Small intestine (tissue), 7 donors: ENCODE results near the gene CAMK2A. TPM values are rescaled to one million over a fixed set of nuclear protein-coding genes. Genes with fewer than 3 reads are reported as not detected.

Experiments
- DNase-seq, 2 donors: peaks; one replicate each; pipeline versions ENCODE4 v3.0.0 to v3.0.0-alpha.2; 2013
- FAIRE-seq: peaks from 2 replicates; lab custom pipeline; 2012; peaks lifted over from hg19 to GRCh38; lab: Jason Lieb, UNC
- H3K27ac ChIP-seq, 3 donors: one replicate each; pipeline ENCODE4 v1.5.1; 2013; ENCODE audit warnings: low read length in 2 of 3, mild to moderate bottlenecking in 2 of 3, control low read depth in 1 of 3, inconsistent platforms in 1 of 3, low read depth in 1 of 3, moderate library complexity in 1 of 3
- H3K27me3 ChIP-seq, 3 donors: one replicate each; pipeline ENCODE4 v1.6.1; 2013; ENCODE audit warnings: low read length in 3 of 3, inconsistent platforms in 1 of 3; ENCODE audit not compliant: control insufficient read depth in 3 of 3, insufficient read depth in 3 of 3
- H3K36me3 ChIP-seq, 3 donors: one replicate each; pipeline ENCODE4 v1.6.1; 2013; ENCODE audit warnings: low read length in 3 of 3, inconsistent platforms in 1 of 3, low read depth in 1 of 3, mild to moderate bottlenecking in 1 of 3, moderate library complexity in 1 of 3; ENCODE audit not compliant: control insufficient read depth in 3 of 3, insufficient read depth in 2 of 3
- H3K4me1 ChIP-seq, 3 donors: one replicate each; pipeline ENCODE4 v1.6.1; 2013; ENCODE audit warnings: low read length in 2 of 3, inconsistent platforms in 1 of 3, low read depth in 1 of 3, mild to moderate bottlenecking in 1 of 3, moderate library complexity in 1 of 3; ENCODE audit not compliant: control insufficient read depth in 3 of 3, insufficient read depth in 2 of 3
- H3K4me3 ChIP-seq, 3 donors: one replicate each; pipeline ENCODE4 v1.5.1; 2013; ENCODE audit warnings: low read length in 3 of 3, control low read depth in 1 of 3, inconsistent platforms in 1 of 3, low read depth in 1 of 3, mild to moderate bottlenecking in 1 of 3, moderate library complexity in 1 of 3
- H3K9me3 ChIP-seq, 2 donors: one replicate each; pipeline ENCODE4 v1.6.1; 2013; ENCODE audit warnings: low read depth in 1 of 2, low read length in 1 of 2; ENCODE audit not compliant: control insufficient read depth in 2 of 2, insufficient read depth in 1 of 2
- WGBS, 3 donors: extraction: QIAGEN DNeasy Blood & Tissue Kit; methylation state at CpG; one replicate each; pipeline ENCODE4 v1.1.7; 2013; 5-methylcytosine and 5-hydroxymethylcytosine counted together
- polyA plus RNA-seq, 4 donors: library from polyadenylated mRNA; stranded (reverse) in 3 of 4; unstranded in 1 of 4; fragments of 200-250 nt in 3 of 4; fragments of 120-200 nt in 1 of 4; gene quantifications; one replicate each; pipeline versions ENCODE4 v1.2.1 to v1.2.3, GENCODE V29; 2013
- donor health status: healthy with polysubstance abuse.
- donor health status: control.
- donor health status: control.
- donor health status: Bipolar disorder and iron deficiency.
- donor health status: healthy.

Gene CAMK2A
- polyA plus RNA-seq, 4 donors = 0.46 to 0.52 TPM; not detected in 2

DNA sequence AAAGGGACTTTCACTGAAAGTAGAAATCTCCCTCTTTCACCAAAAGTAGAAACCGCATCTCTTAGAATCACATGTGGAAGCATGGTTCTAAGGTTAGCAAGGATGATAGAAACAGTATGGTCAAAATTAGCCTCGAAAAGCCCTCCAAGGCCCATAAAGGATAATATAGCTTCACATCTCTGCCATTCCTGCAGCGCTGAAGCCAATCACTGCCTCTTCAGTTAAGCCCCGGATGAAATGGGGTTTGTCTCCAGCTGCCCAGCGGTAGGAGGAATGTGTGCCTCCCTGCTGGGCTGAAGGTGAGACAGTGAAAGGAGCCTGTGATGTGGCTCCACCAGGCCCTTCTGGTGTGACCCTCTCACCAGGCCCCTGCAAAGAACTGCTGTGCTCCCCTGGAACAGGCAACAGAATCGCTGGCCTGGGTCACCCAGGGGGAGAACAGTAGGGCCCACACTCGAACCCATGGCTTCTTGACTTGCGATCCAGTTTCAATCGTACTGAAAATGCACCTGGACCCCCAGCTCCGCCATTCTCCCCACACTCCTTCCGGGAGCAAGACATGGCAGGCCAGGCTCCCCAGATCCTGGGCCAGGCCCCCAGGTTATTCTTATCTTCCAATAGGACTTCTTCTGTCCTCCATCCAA is 47.2 kb downstream of the CAMK2A start:
- FAIRE-seq (no peak), DNase-seq (no peak)
- no peak overlapping the region for H3K4me3 ChIP-seq
- H3K9me3 ChIP-seq = no peaks in the 10 kb centered on the region
- no peaks in the 10 kb centered on the region for H3K27me3 ChIP-seq
- H3K36me3 ChIP-seq = peaks cover 0 to 5% (median 0%) of the 10 kb centered on the region in 3 donors
- H3K27ac ChIP-seq = no peak overlapping the region
- peaks cover 0 to 13% (median 0%) of the 10 kb centered on the region in 3 donors for H3K4me1 ChIP-seq
- 86 to 90% (median 88%) methylated on average over 11 of the region's 11 CpGs for WGBS, 3 donors

DNA sequence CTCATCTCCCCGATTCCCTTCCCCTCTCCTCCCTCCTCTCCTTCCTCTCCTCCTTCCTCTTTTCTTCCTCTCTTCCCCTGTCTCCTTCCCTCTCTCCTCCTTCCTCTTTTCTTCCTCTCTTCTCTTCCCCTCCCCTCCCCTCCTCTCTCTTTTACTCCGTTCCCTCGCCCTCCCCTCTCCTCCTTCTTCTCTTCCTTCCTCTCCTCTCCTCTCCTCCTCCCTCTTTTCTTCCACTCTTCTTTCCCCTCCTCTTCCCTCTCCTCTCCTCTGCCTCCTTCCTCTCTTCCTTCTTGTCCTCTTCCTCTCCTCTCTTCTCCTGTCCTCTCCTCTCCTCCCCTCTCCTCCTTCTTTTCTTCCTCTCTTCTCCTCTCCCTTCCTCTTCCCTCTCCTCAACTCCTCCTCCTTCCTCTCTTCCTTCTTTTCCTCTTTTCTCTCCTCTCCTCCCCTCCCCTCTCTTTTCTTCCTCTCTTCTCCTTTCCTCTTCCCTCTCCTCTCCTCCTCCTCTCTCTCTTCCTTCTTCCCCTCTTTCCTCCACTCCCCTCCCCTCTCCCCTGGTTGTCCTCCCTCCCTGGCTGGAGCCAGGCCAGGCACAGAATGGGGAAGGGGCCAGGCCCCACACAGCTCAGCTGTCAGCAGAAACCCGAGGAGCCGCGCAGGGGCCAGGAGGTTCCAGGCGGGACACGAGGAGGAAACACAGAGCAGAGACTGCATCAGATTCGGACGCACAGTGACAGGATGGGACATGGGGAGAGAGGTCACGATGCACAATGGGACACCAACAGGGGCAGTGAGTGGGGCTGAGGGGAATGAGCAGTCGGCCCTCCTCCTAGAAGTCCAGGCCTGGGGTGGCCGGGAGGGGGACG is 48.0 kb downstream of the CAMK2A start:
- Histone ChIP-seq H3K27ac (no peak overlapping the region), H3K36me3 (peaks cover 0 to 3% (median 0%) of the 10 kb centered on the region in 3 donors), H3K4me3 (no peak overlapping the region), H3K27me3 (no peaks in the 10 kb centered on the region), H3K4me1 (peaks cover 0 to 4% (median 0%) of the 10 kb centered on the region in 3 donors), H3K9me3 (no peaks in the 10 kb centered on the region)
- DNase-seq (no peak), FAIRE-seq (no peak)
- WGBS, 3 donors = 65 to 87% (median 82%) methylated on average over 14 of the region's 14 CpGs

DNA sequence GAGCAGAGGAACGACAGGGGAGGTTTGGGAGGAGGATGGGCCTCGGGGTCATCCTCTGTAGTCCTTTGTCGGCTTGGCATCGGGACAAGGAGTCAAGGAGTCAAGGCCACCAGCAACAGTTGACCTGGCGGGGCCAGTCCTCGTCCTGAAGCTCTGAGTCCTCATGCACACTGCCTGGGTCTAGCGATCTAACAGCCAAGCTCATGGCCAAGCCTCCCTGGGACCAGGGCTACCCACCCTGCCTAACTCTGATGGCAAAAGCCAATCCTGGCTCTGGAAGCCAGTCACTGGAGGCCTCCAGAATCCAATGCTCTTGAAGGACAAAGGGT is 49.8 kb downstream of the CAMK2A start:
- Histone ChIP-seq H3K27ac (no peak overlapping the region), H3K9me3 (no peaks in the 10 kb centered on the region), H3K36me3 (peaks cover 0 to 3% (median 0%) of the 10 kb centered on the region in 3 donors), H3K4me1 (no peaks in the 10 kb centered on the region), H3K27me3 (no peaks in the 10 kb centered on the region), H3K4me3 (no peak overlapping the region)
- no peak for DNase-seq
- WGBS, 3 donors = 83 to 90% (median 86%) methylated on average over 7 of the region's 7 CpGs
- no peak for FAIRE-seq

DNA sequence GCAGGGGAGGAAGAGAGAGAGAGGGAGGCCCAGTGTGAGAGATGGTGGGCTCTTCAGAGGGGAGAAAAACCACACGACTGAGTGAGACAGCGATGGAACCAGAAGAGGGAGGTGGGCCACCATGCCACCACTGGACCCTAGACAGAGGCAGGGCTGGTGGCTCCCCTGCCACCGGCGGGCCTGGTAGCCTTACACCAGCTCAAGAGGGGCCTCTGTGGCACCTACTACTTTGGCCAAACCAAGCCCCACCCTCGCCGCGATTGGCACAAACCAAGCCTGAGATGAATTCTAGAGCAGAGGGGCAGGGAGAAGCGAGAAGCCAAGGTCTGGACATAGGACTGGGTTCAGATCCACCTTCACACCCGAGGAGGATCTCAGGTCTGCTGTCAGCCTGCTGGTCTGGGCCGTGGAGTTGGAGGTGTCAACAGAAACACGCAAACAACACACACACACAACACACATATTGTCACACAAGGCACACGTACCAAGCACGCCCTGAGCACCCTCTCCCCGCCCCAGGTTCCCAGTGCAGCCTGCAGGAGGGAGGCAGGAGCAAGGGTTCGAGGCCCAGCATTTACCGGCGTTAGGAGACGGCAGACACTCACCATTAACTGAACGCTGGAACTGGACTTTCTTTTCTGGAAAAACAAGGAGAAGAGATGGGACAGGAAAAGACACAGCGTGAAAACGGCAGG is 50.3 kb downstream of the CAMK2A start:
- no peaks in the 10 kb centered on the region for H3K9me3 ChIP-seq
- H3K4me3 ChIP-seq = no peak overlapping the region
- H3K36me3 ChIP-seq = peaks cover 0 to 3% (median 0%) of the 10 kb centered on the region in 3 donors
- FAIRE-seq (no peak), DNase-seq (no peak)
- H3K27ac ChIP-seq = no peak overlapping the region
- no peaks in the 10 kb centered on the region for H3K4me1 ChIP-seq
- 88 to 92% (median 92%) methylated on average over 19 to 21 of the region's 21 CpGs for WGBS, 3 donors
- H3K27me3 ChIP-seq = no peaks in the 10 kb centered on the region

DNA sequence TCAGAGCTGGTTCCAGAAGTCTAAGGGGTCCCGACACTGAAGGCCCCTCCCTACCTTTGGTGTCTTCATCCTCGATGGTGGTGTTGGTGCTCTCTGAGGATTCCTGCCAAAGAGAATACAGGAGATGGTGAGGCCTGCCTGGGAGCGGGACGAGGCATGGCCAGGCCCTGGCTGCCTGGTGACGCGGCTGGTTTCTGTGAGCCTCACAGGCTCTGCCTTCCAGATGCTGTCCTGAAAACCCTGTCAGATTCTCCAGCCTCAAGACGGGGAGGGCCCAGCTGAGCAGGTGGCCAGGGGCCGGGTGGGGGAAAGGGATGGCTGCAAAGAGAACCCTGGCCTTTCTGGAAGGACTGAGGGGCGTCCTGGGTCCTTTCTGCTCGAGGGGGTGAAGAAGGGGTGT is 50.9 kb downstream of the CAMK2A start:
- H3K27me3 ChIP-seq = no peaks in the 10 kb centered on the region
- FAIRE-seq (no peak), DNase-seq (no peak)
- no peak overlapping the region for H3K4me3 ChIP-seq
- no peaks in the 10 kb centered on the region for H3K4me1 ChIP-seq
- H3K36me3 ChIP-seq = peaks cover 0 to 3% (median 0%) of the 10 kb centered on the region in 3 donors
- H3K9me3 ChIP-seq = no peaks in the 10 kb centered on the region
- 83 to 86% (median 86%) methylated on average over 10 of the region's 10 CpGs for WGBS, 3 donors
- no peak overlapping the region for H3K27ac ChIP-seq

DNA sequence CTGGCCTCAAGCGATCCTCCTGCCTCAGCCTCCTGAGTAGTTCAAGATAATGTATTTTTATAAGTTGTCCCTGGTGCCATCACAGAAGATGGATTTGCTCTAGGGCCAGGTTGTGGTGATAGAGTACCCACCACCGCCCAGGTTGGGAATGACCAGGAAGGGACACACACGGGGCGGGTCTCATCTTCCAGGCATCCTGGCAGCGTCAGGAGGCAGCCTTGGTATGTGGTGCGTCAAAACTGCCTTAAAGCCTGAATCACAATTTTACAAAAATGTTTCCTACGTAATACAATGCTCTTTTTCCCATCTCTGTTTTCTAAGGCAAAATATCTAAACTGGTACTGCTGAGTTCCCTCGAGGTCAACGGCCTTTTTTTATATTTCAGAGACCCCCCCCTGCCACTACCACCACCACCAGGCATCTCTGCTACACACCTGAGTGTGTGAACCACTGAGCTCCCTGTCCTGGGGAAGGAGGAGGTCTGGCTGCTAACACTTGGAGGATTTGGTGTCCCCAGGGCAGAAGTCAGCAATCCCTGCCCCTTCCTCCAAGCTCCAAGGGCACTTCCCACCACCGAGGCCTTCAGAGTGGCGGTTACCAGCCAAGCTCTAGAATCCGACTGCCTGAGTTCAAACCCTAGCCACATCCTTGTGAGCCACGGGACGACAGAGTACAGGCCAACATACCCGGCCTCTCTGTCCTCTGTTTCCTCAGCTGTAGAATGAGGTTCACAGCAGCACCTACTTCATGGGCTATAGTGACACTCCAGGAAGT is 52.4 kb downstream of the CAMK2A start:
- H3K27me3 ChIP-seq = no peaks in the 10 kb centered on the region
- no peak overlapping the region for H3K4me3 ChIP-seq
- DNase-seq (no peak), FAIRE-seq (no peak)
- H3K36me3 ChIP-seq = peaks cover 0 to 3% (median 0%) of the 10 kb centered on the region in 3 donors
- no peaks in the 10 kb centered on the region for H3K4me1 ChIP-seq
- no peak overlapping the region for H3K27ac ChIP-seq
- no peaks in the 10 kb centered on the region for H3K9me3 ChIP-seq
- WGBS, 3 donors = 83 to 89% (median 83%) methylated on average over 15 of the region's 15 CpGs

DNA sequence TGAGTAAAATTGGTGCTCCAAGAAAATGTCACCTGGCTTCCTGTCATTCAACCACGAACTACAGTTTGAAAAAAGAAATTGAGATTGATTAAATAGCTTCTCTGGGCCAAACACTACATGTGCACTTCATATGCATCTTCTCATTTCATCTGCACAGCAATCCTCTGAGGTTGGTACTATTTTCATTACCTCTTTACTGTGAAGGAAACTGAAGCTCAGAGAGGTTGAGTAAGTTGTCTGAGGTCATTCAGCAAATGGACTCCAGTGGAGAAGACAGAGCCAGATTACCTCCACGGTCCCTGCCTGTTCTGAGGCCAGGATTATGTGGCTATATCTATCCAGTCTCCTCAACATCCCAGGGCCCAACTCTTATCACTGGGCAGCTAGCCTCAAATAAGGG is 53.3 kb downstream of the CAMK2A start:
- Histone ChIP-seq H3K36me3 (peaks cover 0 to 3% (median 0%) of the 10 kb centered on the region in 3 donors), H3K9me3 (no peaks in the 10 kb centered on the region), H3K4me1 (no peaks in the 10 kb centered on the region), H3K27me3 (no peaks in the 10 kb centered on the region), H3K27ac (no peak overlapping the region), H3K4me3 (no peak overlapping the region)
- WGBS, 3 donors = 79 to 85% (median 83%) methylated on average over 2 of the region's 2 CpGs
- DNase-seq (no peak), FAIRE-seq (no peak)

GRCh38 chr5:150235500-150235854 is 54.1 kb downstream of the CAMK2A start:
- FAIRE-seq (no peak), DNase-seq (no peak)
- Histone ChIP-seq H3K36me3 (peaks cover 0 to 3% (median 0%) of the 10 kb centered on the region in 3 donors), H3K27ac (no peak overlapping the region), H3K4me3 (no peak overlapping the region), H3K9me3 (no peaks in the 10 kb centered on the region), H3K4me1 (no peaks in the 10 kb centered on the region), H3K27me3 (no peaks in the 10 kb centered on the region)
- 61 to 70% (median 70%) methylated on average over 5 of the region's 5 CpGs for WGBS, 3 donors
